Stimulated activated CD8-positive, alpha-beta memory T cell treated with anti-CD3 and anti-CD28 coated beads, Interleukin-12 subunit alpha, Interleukin-12 subunit beta, amount 100 ng/mL, for 24 hours (primary cell): ENCODE results near the gene PDZK1IP1.
A peak's percentile ranks its signal among the peaks of the same experiment; 100 is the strongest.
"Not testable (repeated sequence)": the region's sequence is repeated elsewhere in the genome, so short reads cannot be mapped to it uniquely, and the experiment has no call there.

Experiments
- DNase-seq: peaks from one replicate; pipeline ENCODE4 v3.0.0-alpha.2; 2020; ENCODE audit errors: extremely low read depth

PDZK1IP1 gene

DNA sequence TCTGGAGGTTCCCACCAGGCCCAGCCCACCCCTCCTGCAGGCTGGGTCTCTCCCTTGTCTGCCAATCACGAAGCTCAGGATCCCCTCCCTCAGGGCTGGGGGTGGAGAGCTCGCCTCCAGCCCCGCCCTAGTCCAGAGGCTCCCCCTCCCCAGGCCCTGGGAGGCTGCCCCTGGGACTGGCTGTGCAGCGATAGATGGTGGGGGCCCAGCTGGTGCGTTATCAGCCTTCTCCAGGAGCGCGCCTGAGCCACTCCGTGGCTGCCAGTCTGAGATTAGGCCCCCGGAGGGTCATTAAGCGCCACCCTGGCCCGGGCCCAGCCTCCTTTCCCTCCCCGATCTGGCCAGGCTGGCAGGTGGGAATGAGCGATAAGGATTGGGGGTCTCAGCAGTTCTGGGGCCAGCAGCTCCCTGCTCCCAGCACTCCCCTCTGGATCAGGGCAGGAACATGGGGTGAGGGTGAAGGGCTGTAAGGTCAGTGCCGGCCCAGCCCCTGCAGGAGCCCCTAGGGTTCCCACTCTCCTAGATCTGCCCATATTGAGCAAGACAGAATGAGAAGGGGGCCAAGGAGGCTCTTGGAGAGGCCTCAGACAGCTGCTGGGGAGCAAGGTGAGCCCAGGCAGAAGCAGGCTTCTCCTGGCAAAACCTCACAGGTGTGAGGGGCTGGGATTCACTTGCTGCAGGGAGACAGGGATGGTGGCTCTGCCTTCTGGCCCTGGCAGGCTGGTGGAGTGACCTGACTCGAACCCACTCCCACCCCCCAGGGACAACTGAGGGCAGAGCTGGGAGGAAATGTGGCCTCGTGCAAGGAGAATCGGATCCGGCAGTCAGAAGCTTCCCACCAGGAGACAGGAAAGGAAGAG is 8.5 kb downstream of the PDZK1IP1 start:
- DNase-seq = no peak

- DNase-seq = no peak
These were observed 9.2 kb downstream of the PDZK1IP1 start for GRCh38 chr1:47180603-47181094.

DNA sequence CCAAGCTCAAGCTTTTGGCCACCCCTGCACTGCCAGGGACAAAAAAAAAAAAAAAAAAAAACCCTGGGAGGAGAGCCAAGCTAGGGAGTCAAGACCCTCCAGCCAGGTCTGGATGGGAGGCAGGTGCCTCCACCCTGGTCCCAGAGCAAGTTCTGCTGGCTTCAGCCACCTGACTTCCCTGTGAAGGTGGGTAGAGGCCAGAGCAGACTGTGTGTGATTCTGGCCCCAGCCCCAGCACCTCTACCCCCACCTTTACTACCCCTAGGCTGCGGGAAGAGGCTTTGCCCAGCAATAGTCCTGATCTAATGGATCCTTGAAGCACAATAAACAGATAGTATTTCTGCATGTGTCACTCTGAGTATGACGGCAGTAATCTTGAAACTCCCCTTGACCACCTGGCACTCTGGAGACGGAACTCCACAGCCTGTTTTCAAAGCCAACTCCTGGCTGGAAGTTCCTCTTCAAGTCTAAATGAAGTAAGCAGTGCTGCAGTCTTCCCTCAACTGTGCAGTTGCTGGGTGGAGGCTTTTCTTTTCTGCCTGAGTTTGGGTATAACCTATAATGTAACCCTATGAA is 9.8 kb downstream of the PDZK1IP1 start:
- DNase-seq = no peak

GRCh38 chr1:47179017-47179987 is 10.5 kb downstream of the PDZK1IP1 start:
- DNase-seq = peak; percentile 55

DNA sequence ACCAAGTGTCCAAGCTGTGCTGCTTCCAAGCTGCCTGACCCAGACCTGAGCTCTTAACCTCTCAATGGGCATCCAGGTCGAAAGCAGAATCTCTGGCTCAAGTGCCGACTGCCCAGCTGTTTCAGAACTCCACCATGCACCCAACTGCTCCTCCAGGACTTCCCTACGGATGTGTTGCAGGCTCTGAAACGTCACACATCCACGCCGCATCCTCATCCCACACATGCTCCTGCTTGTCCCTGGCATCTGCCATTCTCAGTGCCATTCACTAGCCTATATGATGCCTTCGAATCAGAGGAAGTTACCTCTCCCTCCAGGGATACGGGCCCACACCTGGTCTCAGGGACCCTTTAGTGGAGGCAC is 11.2 kb downstream of the PDZK1IP1 start:
- no peak for DNase-seq

DNA sequence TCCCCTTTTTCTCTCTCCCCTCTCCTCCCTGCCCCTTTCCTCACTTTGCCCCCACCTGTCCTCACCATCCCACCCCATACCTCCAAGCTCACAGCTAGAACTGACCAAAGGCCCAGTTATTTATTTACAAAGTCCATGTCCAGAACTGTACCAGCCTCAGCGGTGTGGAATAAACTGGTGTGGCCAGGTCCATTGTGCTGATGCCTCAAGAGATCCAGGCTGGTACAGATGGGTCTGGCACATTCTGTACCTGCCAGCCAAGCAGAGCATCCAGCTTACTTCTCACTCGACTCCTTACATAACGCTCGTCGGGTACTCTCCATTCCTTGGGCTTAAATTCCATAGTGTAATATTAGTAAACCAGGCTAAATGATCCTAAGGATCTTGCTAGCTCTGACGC is 11.8 kb downstream of the PDZK1IP1 start:
- DNase-seq = no peak

- DNase-seq = no peak
These were observed 14.5 kb downstream of the PDZK1IP1 start for GRCh38 chr1:47175227-47175934.

GRCh38 chr1:47174656-47175020 is 15.2 kb downstream of the PDZK1IP1 start:
- no peak for DNase-seq

DNA sequence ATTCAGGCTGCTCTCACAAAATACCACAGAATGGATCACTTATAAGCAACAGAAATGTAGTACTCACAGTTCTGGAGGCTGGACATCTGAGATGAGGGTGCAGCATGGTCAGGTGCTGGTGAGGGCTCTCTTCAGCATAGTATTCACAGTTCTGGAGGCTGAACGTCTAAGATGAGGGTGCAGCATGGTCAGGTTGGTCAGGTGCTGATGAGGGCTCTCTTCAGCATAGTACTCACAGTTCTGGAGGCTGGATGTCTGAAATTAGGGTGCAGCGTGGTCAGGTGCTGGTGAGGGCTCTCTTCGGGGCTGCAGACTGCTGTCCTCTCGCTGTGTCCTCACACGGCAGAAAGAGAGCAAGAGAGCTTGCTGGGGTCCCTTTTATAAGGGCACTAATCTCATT is 17.1 kb downstream of the PDZK1IP1 start:
- DNase-seq = no peak

- DNase-seq = no peak
These were observed 25.3 kb downstream of the PDZK1IP1 start for GRCh38 chr1:47164552-47164951.

DNA sequence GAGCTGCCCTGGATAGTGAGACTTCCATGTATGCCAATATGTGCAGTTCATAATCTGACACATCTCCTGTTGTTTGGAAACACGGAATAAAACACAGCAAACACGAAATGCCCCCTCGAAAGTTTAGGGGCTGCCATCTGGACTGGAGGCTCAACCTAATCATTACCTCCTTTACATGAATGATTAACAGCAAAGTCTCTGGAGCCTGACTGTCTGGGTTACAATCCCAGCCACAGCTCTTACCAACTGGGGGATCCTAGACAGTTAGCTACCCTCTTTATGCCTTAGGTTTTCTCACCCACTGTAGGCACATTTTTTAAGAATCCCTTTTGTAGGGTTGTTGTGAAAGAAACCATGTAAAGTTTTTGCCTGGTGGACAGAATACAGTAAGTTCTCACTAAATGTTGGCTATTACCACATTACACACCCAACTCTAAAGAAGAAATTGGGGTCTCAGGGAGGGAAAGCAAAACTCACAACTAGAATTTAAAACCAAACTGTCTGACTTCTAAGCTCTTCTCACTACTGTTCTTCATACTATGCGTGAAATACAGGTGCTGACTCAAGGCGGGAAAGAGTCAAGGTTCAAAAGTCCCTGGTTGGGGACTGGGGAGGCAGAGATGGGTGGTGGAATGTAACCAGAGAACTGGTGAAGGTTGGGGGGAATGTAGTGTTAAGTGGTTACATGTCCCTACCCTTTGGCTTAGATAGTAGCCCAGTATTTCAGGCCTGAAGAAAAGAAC is 28.4 kb downstream of the PDZK1IP1 start:
- no peak for DNase-seq

DNA sequence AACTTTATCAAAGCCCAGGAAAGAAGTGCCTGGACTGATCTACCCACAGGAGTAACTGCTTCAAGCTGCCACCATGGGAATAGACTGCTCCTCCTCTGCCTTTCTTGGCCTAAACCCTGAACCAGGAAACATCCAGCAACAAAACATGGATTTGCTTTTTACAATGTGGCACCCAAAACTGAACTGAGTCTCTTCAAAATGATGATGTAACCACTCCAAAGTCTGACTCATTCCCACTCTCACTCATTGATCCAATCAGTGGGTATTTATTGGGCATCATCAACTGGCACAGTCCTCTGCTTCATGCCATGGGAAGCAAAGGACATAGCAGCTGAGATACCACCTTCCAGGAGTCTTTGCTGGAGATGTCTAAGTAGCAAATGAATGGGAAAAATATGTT is 29.1 kb downstream of the PDZK1IP1 start:
- no peak for DNase-seq

DNA sequence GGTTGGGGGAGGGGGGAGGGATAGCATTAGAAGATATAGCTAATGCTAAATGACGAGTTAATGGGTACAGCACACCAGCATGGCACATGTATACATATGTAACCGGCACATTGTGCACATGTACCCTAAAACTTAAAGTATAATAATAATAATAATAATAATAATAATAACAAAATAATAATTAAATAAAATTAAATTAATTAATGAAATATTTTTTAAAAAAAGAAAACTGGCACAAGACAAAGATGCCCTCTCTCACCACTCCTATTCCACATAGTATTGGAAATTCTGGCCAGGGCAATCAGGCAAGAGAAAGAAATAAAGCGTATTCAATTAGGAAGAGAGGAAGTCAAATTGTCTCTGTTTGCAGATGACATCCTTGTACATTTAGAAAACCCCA is 31.9 kb downstream of the PDZK1IP1 start:
- DNase-seq = not testable (repeated sequence)

GRCh38 chr1:47156457-47156856 is 33.4 kb downstream of the PDZK1IP1 start:
- not testable (repeated sequence) for DNase-seq

DNA sequence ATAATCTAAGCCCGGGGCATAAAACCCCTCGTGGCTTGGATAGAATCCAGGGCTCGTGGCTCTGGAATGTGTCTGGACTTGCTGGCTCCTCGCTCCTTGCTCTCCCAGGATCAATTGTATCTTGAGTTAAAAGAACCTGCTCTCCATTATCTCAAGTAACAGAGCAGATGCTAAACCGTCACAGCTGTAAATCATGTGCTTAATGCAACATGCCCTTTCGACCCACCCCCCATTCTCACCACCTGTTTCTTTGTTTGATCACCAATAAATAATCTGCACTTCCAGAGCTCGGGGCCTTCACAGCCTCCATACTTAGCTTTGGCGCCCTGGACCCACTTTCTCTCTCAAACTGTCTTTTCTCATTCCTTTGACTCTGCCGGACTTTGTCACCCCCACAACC is 40.7 kb downstream of the PDZK1IP1 start:
- not testable (repeated sequence) for DNase-seq

DNA sequence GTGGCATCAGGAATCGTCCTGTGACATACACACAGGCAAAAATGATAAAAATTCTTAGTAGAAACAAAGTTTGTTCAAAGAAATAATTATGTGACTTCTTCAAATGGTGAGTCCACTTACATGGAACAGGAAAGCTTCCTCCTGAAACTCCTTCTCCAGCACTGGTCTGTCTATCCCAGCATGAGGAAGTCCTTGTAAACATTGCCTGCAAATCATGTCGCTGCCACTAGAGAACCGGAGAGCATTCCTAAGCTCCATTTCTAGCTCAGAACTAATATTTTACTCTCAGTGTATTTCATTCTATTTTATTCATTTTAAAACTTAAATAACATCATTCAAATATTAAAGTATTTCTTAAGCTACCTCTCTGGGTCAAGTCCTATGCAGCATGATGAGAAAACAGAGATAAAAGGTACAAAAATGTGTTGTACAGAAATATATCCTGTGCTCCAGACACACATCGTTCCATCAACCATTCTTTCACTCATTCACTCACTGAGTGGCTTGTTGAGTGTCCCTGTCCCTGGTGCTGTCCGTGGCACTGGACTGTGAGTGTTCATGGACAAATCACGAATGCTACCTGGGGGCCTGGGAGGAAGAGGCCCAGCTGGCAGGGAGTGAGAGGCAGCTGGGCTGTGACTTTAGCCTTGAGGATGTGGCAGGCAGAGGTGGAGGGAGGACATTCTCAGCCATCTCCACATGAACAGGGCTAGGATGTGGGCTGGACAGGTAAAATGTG is 42.6 kb downstream of the PDZK1IP1 start:
- no peak for DNase-seq

- DNase-seq = not testable (repeated sequence)
These were observed 43.3 kb downstream of the PDZK1IP1 start for GRCh38 chr1:47146495-47146894.

GRCh38 chr1:47143654-47144053 is 46.2 kb downstream of the PDZK1IP1 start:
- DNase-seq = not testable (repeated sequence)

DNA sequence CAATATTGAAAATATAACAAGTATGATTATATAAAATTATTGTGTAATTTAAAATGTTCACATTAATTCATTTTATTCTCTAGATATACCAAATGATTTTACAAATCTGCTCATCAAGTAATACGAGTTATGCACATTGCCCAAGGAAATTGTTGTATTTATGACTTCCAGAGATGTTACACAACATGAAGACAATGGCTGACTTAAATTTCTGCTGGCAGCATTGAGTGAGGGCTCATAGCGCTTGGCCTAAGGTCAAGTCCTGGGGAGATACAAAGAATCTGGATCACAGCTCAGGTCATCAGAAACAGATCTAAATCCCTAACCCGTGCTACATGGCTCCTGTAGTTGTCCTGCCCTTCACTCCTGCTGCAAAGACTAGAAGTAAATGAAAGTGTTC is 49.5 kb downstream of the PDZK1IP1 start:
- DNase-seq = not testable (repeated sequence)
